T47D (cell line): ENCODE results near the gene TMEM214.

ENCODE experiments used
- DNase-seq, 2 experiments: peaks; one replicate each; pipeline versions ENCODE4 v3.0.0 to v3.0.0-alpha.2; 2011 to 2012; ENCODE audit warnings: low read depth in 1 of 2, low spot score in 1 of 2
- JUND ChIP-seq: IDR thresholded peaks from 2 replicates; pipeline ENCODE4 v1.6.1; 2012; ENCODE audit warnings: low read depth
- in situ Hi-C: cut with HindIII; loops from 2 replicates; pipeline ENCODE4 v1.10.0; 2016; ENCODE audit warnings: low sequenced_read_pairs, low pct_unique_long_range_greater_than_20kb

The TMEM214 gene, protein sequence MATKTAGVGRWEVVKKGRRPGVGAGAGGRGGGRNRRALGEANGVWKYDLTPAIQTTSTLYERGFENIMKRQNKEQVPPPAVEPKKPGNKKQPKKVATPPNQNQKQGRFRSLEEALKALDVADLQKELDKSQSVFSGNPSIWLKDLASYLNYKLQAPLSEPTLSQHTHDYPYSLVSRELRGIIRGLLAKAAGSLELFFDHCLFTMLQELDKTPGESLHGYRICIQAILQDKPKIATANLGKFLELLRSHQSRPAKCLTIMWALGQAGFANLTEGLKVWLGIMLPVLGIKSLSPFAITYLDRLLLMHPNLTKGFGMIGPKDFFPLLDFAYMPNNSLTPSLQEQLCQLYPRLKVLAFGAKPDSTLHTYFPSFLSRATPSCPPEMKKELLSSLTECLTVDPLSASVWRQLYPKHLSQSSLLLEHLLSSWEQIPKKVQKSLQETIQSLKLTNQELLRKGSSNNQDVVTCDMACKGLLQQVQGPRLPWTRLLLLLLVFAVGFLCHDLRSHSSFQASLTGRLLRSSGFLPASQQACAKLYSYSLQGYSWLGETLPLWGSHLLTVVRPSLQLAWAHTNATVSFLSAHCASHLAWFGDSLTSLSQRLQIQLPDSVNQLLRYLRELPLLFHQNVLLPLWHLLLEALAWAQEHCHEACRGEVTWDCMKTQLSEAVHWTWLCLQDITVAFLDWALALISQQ

DNA sequence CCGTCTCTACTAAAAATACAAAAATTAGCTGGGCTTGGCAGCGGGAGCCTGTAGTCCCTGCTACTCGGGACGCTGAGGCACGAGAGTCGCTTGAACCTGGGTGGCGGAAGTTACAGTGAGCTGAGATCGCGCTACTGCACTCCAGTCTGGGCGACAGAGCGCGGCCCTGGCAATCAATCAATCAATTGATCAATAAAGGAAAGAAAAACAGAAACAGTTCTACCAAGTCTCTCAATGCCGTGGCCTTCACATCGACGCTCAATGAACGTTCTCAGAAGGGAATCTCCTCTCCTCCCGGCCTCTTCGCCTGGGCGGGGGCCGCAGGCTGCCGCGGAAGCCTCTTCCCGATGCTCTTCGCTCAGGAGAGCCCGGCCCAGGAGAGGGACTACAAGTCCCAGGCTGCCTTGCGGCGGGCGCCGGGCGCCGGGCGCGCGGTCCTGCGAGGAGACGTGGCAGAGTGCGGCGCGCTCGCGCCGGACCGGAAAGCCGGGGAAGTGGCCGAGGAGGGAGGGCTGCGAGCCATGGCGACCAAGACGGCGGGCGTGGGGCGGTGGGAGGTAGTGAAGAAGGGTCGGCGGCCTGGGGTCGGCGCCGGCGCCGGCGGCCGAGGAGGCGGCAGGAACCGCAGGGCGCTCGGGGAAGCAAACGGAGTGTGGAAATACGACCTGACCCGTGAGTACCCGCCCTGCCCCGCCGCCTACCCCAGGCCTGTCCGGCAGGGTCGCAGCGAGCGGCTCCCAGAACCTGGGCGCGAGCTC lies at the start of gene TMEM214:
TSS of gene TMEM214 (plus strand) at position 471 of the 758 bp plus-strand sequence. CDS start at position 522, 51 bp downstream.
- TF ChIP-seq JUND, result no peak
- in situ Hi-C loops, result no loop called here
- DNase-seq, result peak; percentile 86 to 89

DNA sequence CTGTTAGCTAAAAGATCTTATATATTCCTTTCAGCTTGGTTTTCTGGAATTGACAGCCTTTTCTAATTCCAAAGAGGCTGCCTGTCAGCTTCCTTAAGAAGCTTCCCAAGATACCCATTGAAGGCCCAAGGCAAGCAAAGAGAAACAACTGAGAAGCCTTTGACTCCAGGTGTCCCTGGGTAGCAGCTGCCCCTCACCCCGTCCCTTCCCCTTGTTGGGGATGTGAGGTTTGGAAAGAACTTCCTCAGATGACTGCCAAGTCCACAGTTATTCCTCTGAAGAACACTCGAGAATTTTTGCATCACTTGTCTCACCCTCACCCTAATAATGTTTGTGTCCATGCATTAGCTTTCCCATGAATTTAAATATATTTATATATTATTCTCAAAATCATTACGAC lies 49.0 kb upstream of the TMEM214 start:
- DNase-seq, result no peak
- in situ Hi-C loops, result no loop called here
- TF ChIP-seq JUND, result no peak

DNA sequence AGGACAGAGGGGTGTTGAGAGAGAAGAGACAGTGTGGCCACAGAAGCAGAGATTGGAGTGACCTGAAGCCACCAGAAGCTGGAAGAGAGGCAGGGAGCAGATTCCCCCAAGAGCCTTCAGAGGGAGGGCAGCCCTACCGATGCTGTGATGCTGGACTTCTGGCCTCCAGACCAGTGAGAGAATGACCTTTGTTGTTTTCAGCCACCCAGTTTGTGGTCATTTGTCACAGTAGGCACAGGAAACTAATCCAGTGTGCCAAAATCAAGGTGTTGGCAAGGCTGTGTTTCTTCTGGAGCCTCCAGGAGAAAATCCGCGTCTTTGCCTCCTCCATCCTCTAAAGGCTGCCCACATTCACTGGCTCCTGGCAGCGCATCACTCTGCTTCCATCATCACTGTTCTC lies 47.0 kb upstream of the TMEM214 start:
- no peak for TF ChIP-seq JUND
- DNase-seq, result no peak
- in situ Hi-C loops, result no loop called here

DNA sequence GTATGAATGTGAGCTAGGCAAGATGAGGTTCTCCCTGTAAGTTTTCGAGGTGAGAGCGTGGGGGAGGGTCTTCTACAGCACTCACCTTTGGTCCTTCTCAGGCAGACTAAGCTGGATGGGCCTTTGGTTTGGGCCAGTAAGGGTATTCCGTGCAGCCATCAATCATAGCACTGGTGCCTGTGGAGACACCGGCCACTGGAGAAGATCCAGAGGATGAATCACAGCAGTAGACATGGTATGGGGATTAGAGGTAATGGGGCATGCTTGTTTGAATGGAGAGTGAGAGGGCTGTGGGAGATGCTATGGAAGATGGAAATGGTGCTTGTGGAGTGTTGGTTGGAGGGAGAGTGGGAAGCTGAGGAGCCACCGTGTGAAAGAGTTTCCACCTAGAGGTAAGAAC lies 46.2 kb upstream of the TMEM214 start:
- in situ Hi-C loops, result no loop called here
- TF ChIP-seq JUND, result no peak
- DNase-seq, result no peak

DNA sequence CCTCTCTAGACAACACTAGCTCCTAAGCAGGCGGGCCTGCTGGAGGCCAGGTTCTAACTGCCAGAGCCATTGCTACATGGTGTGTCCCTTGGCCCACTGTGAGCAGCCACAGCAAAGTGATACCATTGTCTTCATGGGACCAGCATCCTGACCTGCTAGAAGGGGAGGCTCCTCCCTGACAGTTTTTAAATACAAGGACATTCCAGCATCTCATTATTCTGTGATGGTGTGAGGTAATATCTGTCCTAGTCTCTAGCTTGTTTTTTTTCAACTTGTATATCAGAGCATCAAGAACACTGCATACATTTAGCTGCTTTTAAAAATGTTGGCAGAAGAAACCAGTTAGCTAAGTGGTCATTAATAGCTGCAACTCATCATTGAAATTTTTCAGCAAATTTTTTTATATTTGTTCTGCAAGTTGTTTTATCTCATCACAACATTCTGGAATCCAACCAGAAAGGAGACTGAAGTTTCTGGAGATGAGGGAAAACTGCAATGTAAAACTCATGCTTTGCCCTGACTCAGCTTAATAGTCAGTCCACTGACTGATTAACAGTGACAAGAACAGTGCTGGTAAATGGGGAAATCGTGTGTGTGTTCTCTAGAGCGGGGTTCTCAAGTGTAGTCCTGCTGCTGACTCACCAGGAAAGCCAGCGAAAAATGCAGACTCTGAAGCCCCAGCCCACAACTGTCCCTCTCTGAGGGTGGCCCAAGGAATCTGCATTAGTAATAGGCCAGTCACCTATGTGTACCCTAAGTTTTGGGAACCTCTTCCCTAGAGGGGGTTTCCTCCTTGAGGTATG lies 44.5 kb upstream of the TMEM214 start:
- no peak for TF ChIP-seq JUND
- no peak for DNase-seq
- in situ Hi-C loops, result no loop called here

DNA sequence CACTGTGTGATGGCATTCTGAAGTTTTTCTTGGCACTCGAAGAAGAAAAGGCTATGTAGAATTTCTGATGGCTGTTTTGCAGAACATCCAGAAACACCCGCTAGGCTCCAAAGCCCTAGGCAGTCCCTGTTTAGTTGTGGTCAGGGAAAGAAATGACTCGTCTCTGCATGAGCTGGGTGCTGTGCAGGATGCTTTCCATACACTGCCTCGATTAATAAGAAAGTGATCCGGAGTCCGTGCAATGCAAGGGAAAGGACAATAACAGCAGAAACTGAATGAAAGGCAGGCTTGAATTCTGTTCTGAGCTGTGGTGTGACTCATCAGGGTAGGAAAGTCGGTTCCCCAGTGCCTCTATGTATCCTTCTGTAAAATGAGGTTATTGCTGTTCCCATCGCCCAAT lies 43.6 kb upstream of the TMEM214 start:
- in situ Hi-C loops, result no loop called here
- no peak for TF ChIP-seq JUND
- no peak for DNase-seq

DNA sequence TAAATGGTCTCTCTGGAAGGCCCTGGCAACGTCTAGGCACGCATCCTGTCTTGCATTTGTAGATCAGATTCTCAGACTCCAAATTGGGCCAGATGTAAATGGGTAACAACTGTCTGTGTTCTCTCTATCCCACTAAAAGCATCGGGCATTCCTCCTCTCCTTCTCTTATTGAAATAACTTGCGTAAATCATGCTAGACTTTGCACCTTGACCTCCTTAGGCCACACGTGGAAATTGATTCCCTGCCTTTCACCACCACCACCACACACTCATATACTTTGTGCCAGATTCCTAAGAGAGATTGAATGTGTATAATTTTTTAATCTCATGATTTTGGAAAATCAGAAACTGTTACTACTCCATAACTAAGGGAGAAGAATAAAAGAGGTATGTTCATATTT lies 41.0 kb upstream of the TMEM214 start:
- TF ChIP-seq JUND, result no peak
- no peak for DNase-seq
- in situ Hi-C loops, result no loop called here

DNA sequence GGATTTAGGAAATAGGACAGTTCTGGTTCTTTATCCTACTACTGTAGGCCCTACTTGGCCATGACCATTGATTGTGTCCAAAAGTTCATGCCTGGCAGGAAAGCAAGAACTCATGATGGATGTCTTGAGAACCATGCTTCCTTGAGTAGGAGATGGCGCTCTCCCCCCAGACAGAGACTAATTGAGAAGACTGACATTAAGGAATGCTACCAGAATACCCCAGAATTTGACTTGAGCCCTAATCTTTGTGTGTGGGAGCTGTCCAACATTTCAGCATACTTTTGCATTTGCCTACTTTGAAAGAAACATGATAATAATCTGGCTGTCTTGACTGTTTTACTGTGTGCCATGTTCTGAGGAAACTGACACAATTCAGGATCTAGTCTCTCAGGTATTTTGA lies 39.0 kb upstream of the TMEM214 start:
- DNase-seq, result peak in 1 of 2 experiments; percentile 55
- in situ Hi-C loops, result no loop called here
- no peak for TF ChIP-seq JUND

DNA sequence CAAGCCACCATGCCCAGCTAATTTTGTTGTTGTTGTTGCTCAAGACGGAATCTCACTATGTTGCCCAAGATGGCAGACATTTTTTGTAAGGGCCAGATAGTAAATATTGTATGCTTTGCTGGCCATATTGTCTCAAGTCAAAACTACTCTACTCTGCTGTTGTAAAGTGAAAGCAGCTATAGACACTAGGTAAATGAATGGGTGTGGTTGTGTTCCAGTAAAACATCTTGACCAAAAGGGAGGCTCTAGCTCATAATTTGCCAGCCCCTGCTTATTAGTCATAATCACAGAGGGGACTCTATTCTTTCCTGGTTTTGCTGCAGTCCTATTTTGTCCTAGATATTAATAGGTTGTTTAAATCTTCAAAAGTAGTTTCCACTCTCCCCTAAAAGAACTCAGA lies 37.8 kb upstream of the TMEM214 start:
- in situ Hi-C loops, result no loop called here
- TF ChIP-seq JUND, result no peak
- no peak for DNase-seq

DNA sequence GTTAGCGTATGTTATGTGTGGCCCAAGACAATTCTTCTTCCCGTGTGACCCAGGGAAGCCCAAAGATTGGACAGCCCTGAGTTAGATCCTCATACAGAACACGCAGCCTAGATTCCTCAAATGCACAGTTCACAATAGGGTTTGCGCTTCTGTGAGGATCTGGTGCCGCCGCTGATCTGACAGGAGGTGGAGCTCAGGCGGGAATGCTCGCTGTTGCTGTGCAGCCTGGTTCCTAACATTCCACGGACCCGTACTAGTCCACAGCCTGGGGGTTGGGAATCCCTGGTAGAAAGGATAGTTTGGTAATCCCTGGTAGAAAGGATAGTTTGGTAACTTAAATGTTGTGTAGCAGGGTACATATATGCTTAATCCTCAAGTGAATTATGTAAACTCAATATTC lies 35.4 kb upstream of the TMEM214 start:
- TF ChIP-seq JUND, result no peak
- DNase-seq, result no peak
- in situ Hi-C loops, result no loop called here

DNA sequence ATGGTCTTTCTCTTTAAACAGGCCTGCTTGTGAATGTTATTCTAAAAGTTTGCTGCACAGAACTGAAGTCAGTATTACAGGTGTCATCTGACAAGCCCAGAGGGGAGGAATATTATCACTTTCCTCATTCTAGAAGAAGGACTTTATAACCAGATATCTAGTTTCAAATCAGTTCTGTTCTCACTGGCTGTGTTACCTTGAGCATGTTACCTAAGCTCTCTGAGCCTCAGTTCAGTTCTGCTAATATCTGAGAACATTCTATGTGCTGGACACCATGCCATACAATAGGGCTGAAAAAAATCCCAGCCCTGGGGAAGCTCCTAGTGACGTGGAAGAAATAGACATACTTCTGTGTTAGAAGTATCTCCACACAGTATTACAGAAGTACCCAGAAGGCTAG lies 34.4 kb upstream of the TMEM214 start:
- no peak for DNase-seq
- in situ Hi-C loops, result no loop called here
- no peak for TF ChIP-seq JUND

DNA sequence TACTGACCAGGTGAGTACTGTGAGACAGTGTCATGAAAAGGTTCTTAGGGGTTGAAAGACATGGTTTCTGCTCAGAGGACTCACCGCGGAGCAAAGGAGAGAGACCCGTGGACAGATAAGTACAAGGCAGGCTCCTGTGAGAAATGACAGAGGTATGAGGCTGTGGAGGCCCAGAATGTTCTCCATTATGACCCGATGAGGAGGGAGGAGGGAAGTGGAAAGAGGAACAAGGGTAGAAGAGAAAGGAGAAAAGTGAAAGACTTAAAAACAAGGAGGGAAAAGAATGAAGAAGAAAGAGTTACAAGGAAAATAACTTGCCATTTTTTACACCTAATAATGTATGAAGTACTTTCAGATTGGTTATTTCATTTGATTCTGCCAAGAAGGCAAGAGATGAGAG lies 32.5 kb upstream of the TMEM214 start:
- no peak for DNase-seq
- no peak for TF ChIP-seq JUND
- in situ Hi-C loops, result no loop called here

DNA sequence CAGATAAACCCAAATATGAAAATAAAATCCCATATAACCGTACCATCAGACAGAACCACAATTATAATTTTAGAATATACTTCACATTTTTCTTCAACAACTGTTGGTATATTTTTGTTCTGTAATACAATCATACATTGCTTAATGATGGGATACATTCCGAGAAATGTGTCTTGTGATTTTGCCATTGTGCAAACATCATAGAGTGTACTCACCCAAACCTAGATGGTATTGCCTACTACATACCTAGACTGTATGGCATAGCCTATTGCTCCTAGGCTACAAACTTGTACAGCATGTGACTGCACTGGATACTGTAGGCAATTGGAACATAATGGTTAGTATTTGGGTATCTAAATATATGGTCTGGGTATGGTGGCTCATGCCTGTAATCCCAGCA lies 31.8 kb upstream of the TMEM214 start:
- no peak for TF ChIP-seq JUND
- no peak for DNase-seq
- in situ Hi-C loops, result no loop called here
